Activated CD4-positive, alpha-beta T cell treated with anti-CD3 and anti-CD28 coated beads, Interleukin-2, amount 50 U/mL, for 4 hours (primary cell): Measurements from ENCODE around the gene FUT1.
"Not testable (repeated sequence)": the region's sequence is repeated elsewhere in the genome, so short reads cannot be mapped to it uniquely, and the experiment has no call there.

ENCODE experiments used
- DNase-seq, 2 experiments: peaks; one replicate each; pipeline ENCODE4 v3.0.0-alpha.2; 2020

The FUT1 gene

GRCh38 chr19:48740164-48740972 lies 12.1 kb downstream of the FUT1 start, which contains the start of gene RASIP1:
RASIP1 (minus strand) TSS chr19:48740610; CDS start chr19:48740282, 328 bp downstream.
- DNase-seq, result no peak

DNA sequence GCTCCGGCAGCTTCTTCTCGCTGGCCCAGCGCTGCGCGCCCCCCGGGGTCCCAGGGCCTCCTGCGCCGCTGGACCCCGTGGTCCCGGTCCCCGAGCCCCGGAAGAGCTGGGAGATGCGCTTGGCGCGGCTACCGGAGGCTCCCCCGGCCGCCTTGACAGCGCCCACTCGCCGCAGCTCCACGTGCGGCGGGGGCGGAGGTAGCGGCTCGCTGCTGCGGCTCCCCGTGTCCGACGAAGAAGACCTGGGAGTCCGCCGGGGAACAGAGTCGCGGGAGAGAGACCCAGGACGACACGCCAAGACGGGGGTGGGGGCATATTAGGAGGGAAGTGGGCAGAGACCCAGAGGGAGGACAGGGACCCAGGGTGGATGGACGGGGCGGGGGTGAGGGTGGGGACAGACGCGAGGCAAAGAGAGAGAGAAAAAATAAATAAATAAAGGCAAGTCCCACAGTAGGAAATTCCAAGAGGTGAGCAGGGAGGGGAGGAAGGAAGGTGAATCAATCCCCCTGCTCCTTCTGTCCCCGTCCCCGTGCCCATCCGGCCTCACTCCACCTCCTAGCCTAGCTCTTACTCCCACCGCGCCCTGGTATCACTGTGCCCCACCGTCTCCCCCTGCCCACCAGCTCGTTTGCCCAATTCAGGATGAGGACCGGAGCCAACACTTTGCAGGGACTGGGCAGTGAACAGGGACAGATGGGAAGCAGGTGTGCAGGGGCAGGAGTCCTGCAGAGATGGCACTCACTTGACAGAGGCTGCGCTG lies 12.9 kb downstream of the FUT1 start:
- no peak for DNase-seq

- peak; percentile 90 for DNase-seq
Measured at GRCh38 chr19:48738557-48739403, 13.7 kb downstream of the FUT1 start.

- no peak for DNase-seq
Measured at GRCh38 chr19:48737360-48737998, 15.0 kb downstream of the FUT1 start.

- DNase-seq, result no peak
Measured at GRCh38 chr19:48735031-48735615, 17.3 kb downstream of the FUT1 start.

DNA sequence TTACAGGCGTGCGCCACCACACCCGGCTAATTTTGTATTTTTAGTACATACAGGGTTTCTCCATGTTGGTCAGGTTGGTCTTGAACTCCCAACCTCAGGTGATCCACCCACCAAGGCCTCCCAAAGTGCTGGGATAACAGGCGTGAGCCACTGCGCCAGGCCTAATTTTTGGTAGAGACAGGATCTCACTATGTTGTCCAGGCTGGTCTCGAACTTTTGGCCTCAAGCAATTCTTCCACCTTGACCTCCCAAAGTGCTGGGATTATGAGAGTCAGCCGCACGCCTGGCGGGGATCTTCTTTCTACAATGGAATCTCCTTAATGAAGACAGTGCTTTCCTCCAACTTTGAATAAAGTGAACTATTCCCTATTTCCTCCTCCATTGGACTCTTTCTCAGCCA lies 17.8 kb downstream of the FUT1 start:
- no peak for DNase-seq

DNA sequence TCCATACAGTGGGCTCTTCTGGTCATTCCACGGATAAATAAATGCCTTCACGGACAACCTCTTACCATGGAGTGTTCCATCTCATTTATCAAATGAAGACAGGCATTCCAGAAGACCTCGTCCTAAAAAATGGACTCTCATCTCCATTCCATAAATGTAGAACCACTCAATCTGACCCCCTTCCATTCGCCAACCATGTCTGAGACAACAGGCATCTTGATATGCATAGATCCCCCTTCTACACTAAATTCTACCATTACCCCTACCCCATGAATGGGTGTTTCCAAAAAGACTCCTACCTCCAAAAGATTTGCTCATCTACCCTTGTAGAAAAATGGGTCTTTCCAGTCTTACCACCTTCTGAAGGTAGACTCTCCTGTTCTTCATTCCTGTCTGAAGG lies 21.0 kb downstream of the FUT1 start:
- no peak for DNase-seq

- no peak for DNase-seq
Measured at GRCh38 chr19:48728911-48729664, 23.4 kb downstream of the FUT1 start.

DNA sequence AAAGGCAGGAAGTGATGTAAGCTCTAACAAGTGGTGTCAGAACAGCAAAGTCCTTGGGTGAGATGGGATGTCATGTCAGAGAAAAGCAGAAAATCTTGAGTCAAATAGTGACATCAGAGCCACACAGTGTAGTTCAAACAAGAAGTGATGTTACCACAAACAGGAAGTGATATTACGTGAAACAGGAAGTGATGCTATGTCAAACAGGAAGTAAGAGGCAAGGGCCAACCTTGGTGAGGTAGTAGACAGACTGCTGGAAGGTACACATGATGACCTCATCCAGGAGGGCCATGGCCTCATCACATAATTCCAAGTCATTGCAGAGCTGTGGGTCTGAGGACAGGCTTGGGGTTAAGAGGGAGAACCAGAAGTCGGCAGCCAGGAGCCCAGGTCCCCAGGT lies 25.9 kb downstream of the FUT1 start:
- no peak for DNase-seq

GRCh38 chr19:48724796-48725753 lies 27.4 kb downstream of the FUT1 start:
- no peak for DNase-seq

- DNase-seq, result no peak
Measured at GRCh38 chr19:48722196-48722708, 30.2 kb downstream of the FUT1 start.

- peak; percentile 85 to 86 for DNase-seq
Measured at GRCh38 chr19:48720613-48721296, 31.7 kb downstream of the FUT1 start.

DNA sequence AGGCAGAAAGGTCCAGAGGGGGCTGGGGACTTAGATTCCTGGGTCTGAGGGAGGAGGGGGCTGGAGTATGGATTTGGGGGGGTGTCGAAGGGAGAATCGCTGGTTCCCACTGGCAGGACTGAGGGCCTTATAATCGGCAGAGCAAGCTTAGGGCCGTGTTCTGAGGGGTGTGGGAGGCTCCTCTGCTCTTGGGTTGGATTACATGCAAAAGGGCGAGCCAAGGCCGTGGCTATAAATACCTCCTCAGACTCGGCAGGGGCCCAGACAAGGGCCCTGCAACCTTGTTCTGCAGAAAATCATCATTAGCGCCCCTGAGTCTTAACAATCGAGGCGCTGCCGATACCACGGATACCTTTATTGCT lies 32.2 kb downstream of the FUT1 start:
- DNase-seq, result no peak

DNA sequence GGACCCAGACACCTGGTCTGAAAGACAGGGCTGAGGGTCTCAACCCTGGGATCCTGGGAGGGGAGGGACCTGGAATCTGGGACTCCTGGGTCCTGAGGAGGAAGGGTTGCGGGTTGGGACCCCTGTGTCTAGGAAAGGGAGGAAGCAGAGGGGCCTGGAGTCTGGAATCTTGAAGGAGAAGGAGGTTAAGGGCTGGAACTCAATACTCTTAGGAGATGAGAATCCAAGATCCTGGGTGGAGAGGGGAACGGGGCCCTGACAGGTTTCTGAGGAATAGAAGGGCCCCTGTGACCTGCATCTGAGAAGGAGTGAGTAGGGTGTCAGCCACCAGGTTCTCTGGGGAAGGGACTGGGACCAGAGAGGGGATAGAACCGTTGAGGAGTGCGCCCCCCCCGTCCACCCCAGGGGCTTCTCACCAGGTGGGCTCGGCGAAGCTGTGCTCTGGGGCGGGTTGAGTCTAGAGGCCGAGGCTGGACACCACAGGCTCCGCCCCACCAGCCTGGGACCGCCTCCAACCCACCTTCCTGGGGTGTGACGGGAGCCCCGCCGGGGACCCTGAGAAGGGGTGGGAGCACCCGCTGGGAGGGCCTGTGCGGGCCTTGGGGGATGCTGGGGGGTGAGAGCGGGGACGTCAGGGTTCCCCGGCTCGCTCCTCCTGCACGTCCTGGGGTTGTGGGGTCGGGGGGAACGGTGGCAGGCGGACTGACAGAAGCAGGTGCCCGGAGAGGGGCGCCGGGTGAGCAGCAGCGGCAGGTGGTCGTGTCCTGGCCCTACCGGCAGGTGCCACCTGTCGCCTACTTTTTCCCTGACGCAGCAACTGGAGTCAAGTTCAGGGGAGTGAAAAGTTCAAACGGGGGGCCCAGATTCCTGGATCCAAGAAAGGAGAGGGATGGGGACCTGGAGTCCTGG lies 32.9 kb downstream of the FUT1 start, which contains the start of gene MAMSTR:
TSS of gene MAMSTR (minus strand) at position 463 of the 909 bp plus-strand sequence. CDS start 694 bp downstream, outside the sequence.
- DNase-seq, result no peak

- no peak for DNase-seq
Measured at GRCh38 chr19:48718711-48719231, 33.7 kb downstream of the FUT1 start.

DNA sequence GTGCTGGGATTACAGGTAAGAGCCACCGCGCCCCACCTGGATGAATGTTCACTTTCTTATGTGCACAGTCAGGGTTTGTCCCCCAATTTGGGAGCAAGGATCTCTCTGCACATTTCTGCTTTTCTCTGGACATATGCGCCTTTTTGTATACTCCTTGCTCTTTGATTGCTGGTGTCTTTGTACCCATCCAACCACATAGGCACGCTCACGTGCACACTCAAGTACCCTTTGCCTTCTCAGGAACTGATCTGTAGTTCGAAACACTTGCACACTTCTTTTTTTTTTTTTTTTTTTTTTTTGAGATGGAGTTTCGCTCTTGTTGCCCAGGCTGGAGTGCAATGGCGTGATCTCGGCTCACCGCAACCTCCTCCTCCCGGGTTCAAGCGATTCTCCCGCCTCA lies 34.3 kb downstream of the FUT1 start:
- DNase-seq, result not testable (repeated sequence)

DNA sequence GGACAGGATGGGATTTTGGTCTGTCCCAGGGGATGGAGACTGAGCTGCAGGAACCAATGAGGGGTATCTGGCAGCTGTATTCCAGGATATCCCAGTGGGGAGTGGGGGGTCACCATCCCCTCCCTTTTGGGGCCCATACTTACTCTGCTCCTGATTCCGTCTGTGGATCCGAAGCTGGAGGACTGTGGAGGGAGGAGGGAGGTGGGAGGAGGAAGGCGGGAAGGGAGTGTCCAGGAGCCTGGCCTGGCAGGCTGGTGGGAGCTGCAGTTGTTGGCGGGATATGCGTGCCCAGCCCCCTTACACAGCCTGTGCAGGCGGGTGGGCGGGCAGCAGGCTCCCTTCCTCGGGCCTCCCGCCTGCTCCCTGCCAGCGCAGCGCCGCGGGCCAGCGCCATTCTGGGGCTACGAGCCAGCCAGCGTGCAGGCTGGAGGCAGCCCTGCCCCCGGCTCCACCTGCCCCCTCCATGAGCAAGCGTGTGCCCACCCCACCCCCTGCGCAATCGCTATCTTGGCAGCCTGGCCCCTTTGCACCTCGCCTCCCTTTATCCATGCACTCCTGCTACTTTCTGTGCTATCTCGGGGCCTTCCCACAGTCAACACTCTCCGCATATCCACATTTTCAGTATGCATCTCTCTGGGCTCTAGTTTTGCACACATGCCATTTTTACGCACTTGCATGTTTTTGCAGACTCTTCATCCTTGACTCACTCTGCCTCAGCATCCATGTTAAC lies 35.7 kb downstream of the FUT1 start:
- no peak for DNase-seq
